Stimulated activated memory B cell treated with anti-CD40 and anti-IgM and Interleukin-4, amounts not matched to agents 10 μg/mL and 1 μg/mL and 100 μg/mL, for 72 hours (primary cell): ENCODE data around the gene SLC9A7.

Experiments
- ATAC-seq: fragments of 150-1000 bp; cut with Tn5 transposase; 2 replicates; pipeline ENCODE4 v1.10.0; 2021
- H3K27ac Mint-ChIP-seq: one replicate; pipeline ENCODE4 v1.8.0; 2022; ENCODE audit warnings: mild to moderate bottlenecking, mixed read lengths
- H3K27me3 Mint-ChIP-seq: one replicate; pipeline ENCODE4 v1.8.0; 2022; ENCODE audit warnings: mixed read lengths
- H3K36me3 Mint-ChIP-seq: one replicate; pipeline ENCODE4 v1.8.0; 2022; ENCODE audit warnings: mixed read lengths
- H3K4me1 Mint-ChIP-seq: one replicate; pipeline ENCODE4 v1.8.0; 2022; ENCODE audit warnings: mixed read lengths
- H3K4me3 Mint-ChIP-seq: one replicate; pipeline ENCODE4 v1.8.0; 2022; ENCODE audit warnings: mild to moderate bottlenecking, moderate library complexity, mixed read lengths
- H3K9me3 Mint-ChIP-seq: one replicate; pipeline ENCODE4 v1.8.0; 2022; ENCODE audit warnings: mixed read lengths

SLC9A7 gene

DNA sequence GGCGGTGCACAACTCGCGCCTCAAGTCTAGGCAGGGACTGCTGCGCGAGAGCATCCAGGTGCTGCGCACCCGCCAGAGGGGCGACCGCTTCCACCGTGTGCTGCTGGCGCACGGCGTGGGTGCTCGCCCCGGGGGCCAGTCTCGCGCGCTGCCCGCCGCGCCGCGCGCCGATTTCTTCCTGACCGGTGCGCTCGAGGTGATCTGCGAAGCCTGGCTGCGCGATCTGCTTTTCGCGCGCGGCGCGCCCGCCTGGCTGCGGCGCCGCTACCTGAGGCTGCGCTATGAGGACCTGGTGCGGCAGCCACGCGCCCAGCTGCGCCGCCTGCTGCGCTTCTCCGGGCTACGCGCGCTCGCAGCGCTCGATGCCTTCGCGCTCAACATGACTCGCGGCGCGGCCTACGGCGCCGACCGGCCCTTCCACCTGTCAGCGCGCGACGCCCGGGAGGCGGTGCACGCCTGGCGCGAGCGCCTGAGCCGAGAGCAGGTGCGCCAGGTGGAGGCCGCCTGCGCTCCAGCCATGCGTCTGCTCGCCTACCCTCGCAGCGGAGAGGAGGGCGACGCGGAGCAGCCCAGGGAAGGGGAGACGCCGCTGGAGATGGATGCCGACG, 184.0 kb downstream of the SLC9A7 start:
- Mint-ChIP-seq H3K4me1 (peaks cover 48% of the 10 kb centered on the region), H3K27ac (peak overlapping the region; percentile 85), H3K9me3 (no peaks in the 10 kb centered on the region), H3K4me3 (peak overlapping the region; percentile 86), H3K36me3 (no peaks in the 10 kb centered on the region), H3K27me3 (no peaks in the 10 kb centered on the region)
- peak; percentile 8 for ATAC-seq

DNA sequence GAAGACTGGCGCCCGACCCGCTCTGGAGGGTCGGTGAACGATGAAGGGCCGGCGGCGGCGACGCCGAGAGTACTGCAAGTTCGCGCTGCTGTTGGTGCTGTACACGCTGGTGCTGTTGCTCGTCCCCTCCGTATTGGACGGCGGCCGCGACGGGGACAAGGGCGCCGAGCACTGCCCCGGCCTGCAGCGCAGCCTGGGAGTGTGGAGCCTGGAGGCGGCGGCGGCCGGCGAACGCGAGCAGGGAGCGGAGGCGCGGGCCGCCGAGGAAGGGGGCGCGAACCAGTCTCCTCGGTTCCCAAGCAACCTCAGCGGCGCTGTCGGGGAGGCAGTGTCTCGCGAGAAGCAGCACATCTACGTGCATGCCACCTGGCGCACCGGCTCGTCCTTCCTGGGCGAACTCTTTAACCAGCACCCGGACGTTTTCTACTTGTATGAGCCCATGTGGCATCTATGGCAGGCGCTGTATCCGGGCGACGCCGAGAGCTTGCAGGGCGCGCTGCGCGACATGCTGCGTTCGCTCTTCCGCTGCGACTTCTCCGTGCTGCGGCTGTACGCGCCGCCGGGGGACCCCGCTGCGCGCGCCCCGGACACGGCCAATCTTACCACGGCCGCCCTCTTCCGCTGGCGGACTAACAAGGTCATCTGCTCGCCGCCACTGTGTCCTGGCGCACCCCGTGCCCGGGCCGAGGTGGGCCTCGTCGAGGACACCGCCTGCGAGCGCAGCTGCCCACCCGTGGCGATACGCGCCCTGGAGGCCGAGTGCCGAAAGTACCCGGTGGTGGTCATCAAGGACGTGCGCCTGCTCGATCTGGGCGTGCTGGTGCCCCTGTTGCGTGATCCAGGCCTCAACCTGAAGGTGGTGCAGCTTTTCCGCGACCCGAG, 184.8 kb downstream of the SLC9A7 start:
- ATAC-seq: peak; percentile 67
- Mint-ChIP-seq H3K27ac (peak overlapping the region; percentile 85), H3K9me3 (no peaks in the 10 kb centered on the region), H3K4me3 (peak overlapping the region; percentile 86), H3K27me3 (no peaks in the 10 kb centered on the region), H3K36me3 (no peaks in the 10 kb centered on the region), H3K4me1 (peaks cover 48% of the 10 kb centered on the region)

DNA sequence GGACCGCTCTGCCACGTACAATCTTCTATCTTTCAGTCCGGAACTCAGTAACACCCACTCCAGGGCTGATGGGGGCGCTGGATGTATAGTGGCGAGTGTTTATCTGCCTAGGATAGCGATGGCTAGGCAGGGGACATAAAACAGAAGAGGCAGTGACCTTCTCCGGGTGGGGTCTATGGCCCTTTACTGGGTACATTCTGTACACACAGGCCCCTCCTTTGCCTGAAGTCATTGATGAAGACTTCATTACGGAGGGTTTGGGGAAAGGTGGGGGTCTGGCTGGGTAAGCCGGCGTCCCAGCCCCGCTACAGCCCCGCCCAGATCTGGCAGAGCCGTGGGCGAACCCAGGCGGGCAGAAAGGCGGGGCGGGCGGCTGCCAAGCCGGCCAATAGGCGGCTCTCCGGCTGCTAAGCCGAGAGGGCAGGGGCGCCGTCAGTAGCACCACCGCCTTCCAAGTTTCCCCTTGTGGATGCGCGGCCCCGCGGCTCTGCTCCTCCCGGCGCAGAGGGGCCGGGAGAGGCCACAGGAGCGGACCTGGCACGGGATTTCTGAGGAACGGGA, 185.5 kb downstream of the SLC9A7 start, which contains the start of gene CHST7:
Gene CHST7 (plus strand): TSS at position 435 of the 561 bp plus-strand sequence. CDS start 167 bp downstream, outside the sequence.
- no peaks in the 10 kb centered on the region for H3K36me3 Mint-ChIP-seq
- H3K4me3 Mint-ChIP-seq: peak within 1 kb of the TSS; percentile 86
- no peaks in the 10 kb centered on the region for H3K9me3 Mint-ChIP-seq
- peak within 1 kb of the TSS; percentile 85 for H3K27ac Mint-ChIP-seq
- peak; percentile 79 for ATAC-seq
- no peaks in the 10 kb centered on the region for H3K27me3 Mint-ChIP-seq
- peaks cover 48% of the 10 kb centered on the region for H3K4me1 Mint-ChIP-seq

DNA sequence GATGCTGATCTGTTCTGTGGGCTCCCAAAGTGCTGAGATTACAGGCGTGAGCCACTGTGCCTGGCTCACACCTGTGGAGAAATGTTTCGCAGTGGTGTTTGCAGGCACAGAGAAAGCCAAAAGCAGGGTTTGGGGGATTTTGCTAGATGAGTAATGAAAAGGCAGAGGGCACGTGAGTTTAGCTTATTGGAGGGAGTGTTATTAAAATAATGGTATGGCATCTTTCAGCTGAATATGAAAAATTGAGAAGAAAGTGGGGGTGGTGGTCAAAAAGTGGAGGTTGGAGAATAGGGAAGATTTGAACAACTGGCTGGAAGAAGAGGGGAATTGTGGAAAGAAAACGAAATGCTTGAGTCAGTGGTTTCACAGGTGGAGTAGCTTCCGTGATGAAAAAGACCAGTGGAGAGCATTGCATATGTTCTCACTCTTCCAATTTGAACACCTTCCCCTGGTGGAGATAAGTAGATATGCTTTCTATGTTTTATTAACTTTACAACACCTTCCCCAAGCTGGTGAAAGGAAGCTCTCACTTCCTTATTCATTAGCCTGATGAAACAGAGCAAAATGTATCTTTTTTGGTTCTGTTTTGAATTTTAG, 186.5 kb downstream of the SLC9A7 start:
- ATAC-seq: peak; percentile 61

DNA sequence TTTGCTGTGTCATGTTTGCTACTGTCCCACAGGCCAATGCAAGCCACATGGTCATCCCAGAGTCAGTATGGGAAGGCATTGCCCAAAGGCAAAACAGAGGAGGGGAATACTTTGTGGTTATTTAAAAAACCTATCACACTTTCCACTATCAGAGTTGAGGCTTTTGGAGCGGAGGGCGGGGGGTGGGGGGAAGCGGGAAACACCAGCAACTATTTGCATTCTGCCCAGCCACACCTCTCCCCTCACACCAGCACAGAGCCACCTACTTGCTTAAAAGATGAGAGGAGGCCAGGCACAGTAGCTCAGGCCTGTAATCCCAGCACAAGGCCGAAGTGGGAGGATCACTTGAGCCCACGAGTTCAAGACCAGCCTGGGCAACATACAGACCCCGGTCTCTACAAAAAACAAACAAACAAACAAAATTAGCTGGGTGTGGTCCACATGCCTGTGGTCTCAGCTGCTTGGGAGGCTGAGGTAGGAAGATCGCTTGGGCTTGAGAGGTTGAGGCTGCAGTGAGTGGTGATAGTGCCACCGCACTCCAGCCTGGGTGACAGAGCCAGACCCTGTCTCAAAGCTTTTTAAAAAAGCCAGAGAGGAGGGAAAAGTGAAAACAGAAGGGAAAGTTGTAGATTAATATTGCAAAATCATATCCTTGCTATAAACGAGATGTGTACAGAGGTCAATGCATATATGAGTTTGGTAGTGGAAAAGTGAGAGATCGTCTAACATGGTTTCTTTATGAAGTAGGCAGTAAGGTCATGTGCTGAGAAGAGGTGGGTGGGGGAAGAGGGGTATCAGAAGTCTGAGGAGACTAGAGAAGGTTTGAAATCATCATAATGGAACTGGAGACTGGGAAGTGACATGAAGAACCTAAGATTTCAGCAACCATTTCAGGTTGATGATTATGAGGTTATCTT, 187.2 kb downstream of the SLC9A7 start:
- peaks cover 39% of the 10 kb centered on the region for H3K4me1 Mint-ChIP-seq
- H3K27ac Mint-ChIP-seq: peak overlapping the region; percentile 85
- H3K36me3 Mint-ChIP-seq: no peaks in the 10 kb centered on the region
- H3K4me3 Mint-ChIP-seq: peak overlapping the region; percentile 34
- H3K27me3 Mint-ChIP-seq: no peaks in the 10 kb centered on the region
- peak; percentile 42 for ATAC-seq
- no peaks in the 10 kb centered on the region for H3K9me3 Mint-ChIP-seq

More for the DNA sequence above, 186.5 kb downstream of the SLC9A7 start:
- Mint-ChIP-seq H3K4me3 (peak overlapping the region; percentile 86), H3K9me3 (no peaks in the 10 kb centered on the region), H3K4me1 (peaks cover 44% of the 10 kb centered on the region), H3K36me3 (no peaks in the 10 kb centered on the region), H3K27me3 (no peaks in the 10 kb centered on the region), H3K27ac (peak overlapping the region; percentile 85)

DNA sequence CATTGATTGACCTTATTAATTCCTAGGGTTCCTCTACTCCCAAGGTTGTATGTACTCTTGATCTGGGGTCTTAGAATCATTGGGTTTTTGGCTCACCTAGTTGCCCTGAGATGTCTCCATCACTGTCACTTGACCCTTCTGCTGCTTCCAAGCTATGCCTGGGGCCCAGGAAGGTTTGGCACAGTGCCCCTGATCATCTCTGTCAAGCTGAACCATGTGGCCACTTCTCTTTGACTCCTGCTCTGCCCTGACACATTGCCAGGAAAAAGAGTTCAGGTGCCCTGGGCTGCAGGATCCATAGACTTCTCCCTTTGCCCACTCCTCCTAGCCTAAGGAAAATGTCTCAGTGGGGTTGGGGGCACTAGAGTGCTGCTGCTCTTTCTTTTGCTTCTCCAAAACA, 189.3 kb downstream of the SLC9A7 start:
- Mint-ChIP-seq H3K27ac (no peak overlapping the region), H3K27me3 (no peaks in the 10 kb centered on the region)

DNA sequence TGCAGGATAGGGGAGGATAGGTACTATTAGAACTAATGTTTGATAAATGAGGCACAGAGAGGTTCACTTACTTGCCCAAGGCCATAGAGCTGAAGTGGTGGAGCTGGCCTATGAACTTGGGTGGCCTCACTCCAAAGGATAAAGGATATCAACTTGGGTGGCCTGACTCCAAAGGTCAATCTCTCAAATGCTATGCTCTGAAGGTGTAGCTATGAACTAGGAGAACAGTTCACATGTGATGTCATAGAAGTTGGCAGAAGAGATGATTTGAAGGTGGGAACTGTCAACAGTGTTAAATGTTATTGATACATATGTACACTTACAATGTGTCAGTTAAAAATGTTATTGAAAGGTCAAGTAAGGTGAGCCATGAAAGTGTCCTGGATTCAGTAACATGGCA, 191.5 kb downstream of the SLC9A7 start:
- no peak for ATAC-seq
- Mint-ChIP-seq H3K27me3 (no peaks in the 10 kb centered on the region), H3K36me3 (no peaks in the 10 kb centered on the region), H3K27ac (no peak overlapping the region), H3K4me1 (peaks cover 18% of the 10 kb centered on the region), H3K9me3 (no peaks in the 10 kb centered on the region), H3K4me3 (no peak overlapping the region)

More for the DNA sequence above, 189.3 kb downstream of the SLC9A7 start:
- Mint-ChIP-seq H3K9me3 (no peaks in the 10 kb centered on the region), H3K4me1 (peaks cover 24% of the 10 kb centered on the region), H3K4me3 (no peak overlapping the region), H3K36me3 (no peaks in the 10 kb centered on the region)
- no peak for ATAC-seq

DNA sequence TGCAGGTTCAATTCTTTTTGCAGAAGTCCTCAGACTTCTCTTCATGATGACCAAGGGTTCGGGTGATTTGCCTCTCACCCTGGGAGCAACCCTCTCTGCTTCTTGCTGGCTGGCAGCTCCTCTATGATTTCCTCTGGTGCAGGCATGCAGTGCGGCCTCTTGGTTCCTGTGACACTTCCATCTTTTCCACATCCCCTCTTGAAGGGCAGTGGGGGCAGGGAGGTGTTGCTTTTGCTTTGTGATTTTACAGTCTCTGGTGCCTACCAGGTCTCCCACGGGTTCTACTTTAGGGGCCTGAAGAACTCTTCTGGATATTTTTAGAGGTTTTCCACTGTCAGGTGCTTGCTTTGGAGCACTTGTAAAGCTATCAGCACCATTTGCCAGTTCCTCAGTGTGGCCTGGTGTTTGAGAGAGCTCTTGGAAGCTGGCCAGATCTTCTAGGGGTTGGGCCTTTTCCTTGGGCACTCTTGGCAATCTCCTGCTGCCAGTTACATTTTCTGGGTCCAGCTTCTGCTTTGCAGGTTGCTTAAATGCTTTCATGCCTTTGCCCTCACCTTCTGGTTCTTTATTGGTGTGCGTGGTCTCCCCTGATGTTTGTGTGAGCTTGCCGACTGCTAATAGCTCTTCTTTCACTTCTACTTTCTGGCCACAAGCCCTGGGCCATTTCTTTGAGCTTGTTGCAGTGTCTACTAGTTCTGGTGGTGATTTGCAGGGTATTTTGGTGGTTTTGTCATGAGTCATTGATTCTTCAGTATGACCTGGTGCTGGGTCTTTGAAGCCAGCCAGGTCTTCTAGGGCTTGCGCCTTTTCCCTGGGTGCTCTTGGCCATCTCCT, 196.9 kb downstream of the SLC9A7 start:
- Mint-ChIP-seq H3K4me1 (peaks cover 19% of the 10 kb centered on the region), H3K9me3 (no peaks in the 10 kb centered on the region), H3K4me3 (peak overlapping the region; percentile 40), H3K36me3 (no peaks in the 10 kb centered on the region), H3K27ac (peak overlapping the region; percentile 68), H3K27me3 (peaks cover 9% of the 10 kb centered on the region)
- peak; percentile 100 for ATAC-seq

DNA sequence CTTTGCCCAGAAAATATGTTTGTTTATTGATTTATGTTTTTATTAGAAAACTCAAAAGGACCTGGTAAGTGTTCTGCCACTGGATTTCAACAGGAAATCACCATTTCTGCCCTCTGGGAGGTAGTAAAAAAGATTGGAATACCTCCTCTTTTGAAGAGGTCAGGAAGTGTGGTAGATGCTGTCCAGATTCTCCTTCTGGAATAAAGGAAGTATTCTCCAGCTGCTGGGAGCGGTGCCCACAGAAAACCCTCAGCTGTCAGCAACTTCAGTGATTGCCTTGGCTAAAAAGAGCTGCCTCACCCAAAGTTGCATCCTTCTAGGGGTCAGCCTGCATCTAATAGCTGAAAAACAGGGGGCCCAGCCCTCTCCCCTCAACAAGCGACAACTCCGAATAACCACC, 199.9 kb downstream of the SLC9A7 start:
- no peak for ATAC-seq
- H3K4me3 Mint-ChIP-seq: no peak overlapping the region
- no peak overlapping the region for H3K27ac Mint-ChIP-seq
- peaks cover 19% of the 10 kb centered on the region for H3K4me1 Mint-ChIP-seq
- no peaks in the 10 kb centered on the region for H3K9me3 Mint-ChIP-seq
- H3K27me3 Mint-ChIP-seq: peaks cover 13% of the 10 kb centered on the region
- no peaks in the 10 kb centered on the region for H3K36me3 Mint-ChIP-seq

DNA sequence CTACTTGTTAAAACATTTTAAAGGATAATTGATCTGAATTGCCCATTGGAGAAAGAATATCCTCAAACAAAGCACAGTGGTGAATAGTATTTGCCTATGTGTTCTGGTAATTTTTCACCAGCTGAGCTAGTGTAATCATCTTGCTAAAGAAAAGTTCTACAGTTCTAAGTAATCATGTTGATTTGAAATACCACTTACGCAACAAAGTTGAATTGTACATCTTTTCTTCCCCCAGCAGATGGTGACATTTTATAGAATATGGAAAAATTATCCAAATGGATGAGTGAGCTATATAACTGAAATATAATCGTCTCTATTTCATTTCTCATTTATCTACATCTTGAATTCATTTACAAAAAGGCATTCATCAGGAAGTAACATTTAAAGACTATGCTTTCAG, 204.0 kb downstream of the SLC9A7 start:
- Mint-ChIP-seq H3K4me1 (no peaks in the 10 kb centered on the region), H3K9me3 (no peaks in the 10 kb centered on the region), H3K36me3 (peaks cover 5% of the 10 kb centered on the region), H3K27me3 (peaks cover 13% of the 10 kb centered on the region), H3K4me3 (no peak overlapping the region), H3K27ac (no peak overlapping the region)
- ATAC-seq: no peak

DNA sequence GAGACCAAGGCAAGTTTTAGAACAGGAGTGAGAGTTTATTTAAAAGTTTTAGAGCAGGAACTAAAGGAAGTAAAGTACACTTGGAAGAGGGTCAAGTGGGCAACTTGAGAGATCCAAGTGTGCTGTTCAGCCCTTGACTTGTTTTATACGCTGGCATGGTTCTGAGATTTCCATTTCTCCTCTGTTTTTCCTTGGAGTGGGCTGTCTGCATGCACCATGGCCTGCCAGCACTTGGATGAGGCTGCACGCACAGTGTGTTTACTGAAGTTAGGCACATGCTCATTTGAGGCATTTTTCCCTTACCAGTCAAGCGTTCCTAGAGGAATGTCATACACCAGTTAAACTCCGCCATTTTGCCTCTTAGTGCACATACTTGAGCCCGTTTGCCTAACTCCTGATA, 205.0 kb downstream of the SLC9A7 start:
- Mint-ChIP-seq H3K36me3 (peaks cover 8% of the 10 kb centered on the region), H3K27ac (no peak overlapping the region), H3K9me3 (no peaks in the 10 kb centered on the region), H3K27me3 (peaks cover 13% of the 10 kb centered on the region), H3K4me1 (no peaks in the 10 kb centered on the region), H3K4me3 (no peak overlapping the region)
- no peak for ATAC-seq

DNA sequence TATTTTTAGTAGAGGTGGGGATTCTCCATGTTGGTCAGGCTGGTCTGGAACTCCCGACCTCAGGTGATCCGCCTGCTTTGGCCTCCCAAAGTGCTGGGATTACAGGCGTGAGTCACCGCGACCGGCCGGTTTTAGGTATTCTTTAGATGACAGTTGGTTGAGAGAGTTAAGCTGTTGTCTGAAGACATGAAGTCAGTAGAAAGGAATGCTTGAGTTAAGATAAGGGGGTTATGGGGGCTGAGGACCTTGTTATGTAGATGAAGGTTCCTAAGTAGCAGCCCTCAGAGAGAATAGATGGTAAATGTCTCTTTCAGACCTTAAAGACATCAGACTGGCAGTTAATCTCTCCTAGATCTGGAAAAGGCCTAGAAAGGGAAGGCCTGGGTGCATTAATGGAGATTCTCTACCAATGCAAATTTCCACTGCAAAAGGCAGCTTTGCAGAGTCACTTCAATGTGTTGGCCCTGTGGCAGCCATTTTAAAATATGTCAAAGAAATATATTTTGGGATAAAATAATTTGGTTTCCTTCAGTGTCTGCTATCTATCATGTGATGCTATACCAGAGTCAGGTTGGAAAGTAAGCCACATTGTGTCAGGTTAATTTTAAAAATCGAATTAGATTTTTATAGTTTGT, 207.3 kb downstream of the SLC9A7 start:
- ATAC-seq: no peak
- Mint-ChIP-seq H3K9me3 (no peaks in the 10 kb centered on the region), H3K4me1 (peaks cover under 1% of the 10 kb centered on the region), H3K27ac (no peak overlapping the region), H3K27me3 (peaks cover under 1% of the 10 kb centered on the region), H3K4me3 (no peak overlapping the region), H3K36me3 (peaks cover 11% of the 10 kb centered on the region)

DNA sequence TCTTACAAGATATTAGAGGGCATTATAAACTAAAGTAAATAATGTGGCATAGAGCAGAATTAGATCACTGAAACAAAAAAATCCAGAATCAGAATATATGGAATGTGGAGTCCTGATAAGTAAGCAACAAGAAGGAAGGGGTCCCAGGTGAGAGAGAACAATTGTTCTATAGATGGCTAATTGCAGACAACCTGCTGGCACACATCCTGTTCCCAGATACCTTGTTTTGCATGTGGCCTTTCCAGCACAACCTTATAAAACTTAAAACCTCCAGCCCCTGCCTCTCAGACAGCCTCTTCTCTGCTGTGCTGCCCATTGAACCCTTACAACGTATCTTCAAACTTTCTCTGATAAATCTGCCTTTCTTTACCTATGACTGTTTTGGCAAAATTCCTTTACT, 209.0 kb downstream of the SLC9A7 start:
- peaks cover 11% of the 10 kb centered on the region for H3K36me3 Mint-ChIP-seq
- H3K4me1 Mint-ChIP-seq: peaks cover 7% of the 10 kb centered on the region
- no peaks in the 10 kb centered on the region for H3K27me3 Mint-ChIP-seq
- H3K9me3 Mint-ChIP-seq: no peaks in the 10 kb centered on the region
- H3K4me3 Mint-ChIP-seq: no peak overlapping the region
- no peak for ATAC-seq
- no peak overlapping the region for H3K27ac Mint-ChIP-seq
